Measurements from ENCODE around the gene TIAL1.

GRCh38 chr10:119539359-119539825, 57.4 kb downstream of the TIAL1 start:
- no peak for TF ChIP-seq CTCF (conservative IDR thresholded peaks at IDR 0.05; ENCODE audit: low read depth, low read length)
- TF ChIP-seq EZH2phosphoT487 (IDR thresholded peaks at IDR 0.05; ENCODE audit: borderline replicate concordance, low read length), result no peak
